OCI-LY7 (cell line): ENCODE measurements around the gene NAV2.

Experiments
- EZH2phosphoT487 ChIP-seq: fragments of 200-600 bp; sonication (generic); IDR thresholded peaks from 2 replicates; pipeline ENCODE4 v1.6.1; 2018; ENCODE audit warnings: low read depth, borderline replicate concordance, mild to moderate bottlenecking, mixed run types, antibody characterized with exemption, low read length, moderate library complexity, mixed read lengths
- TF ChIP-seq, protein P1 (sequence below): fragments of 200-600 bp; sonication (generic); conservative IDR thresholded peaks from 2 replicates; pipeline ENCODE4 v1.5.1; 2014; ENCODE audit warnings: mild to moderate bottlenecking, antibody characterized with exemption, low read length, moderate library complexity, mixed read lengths

DNA sequence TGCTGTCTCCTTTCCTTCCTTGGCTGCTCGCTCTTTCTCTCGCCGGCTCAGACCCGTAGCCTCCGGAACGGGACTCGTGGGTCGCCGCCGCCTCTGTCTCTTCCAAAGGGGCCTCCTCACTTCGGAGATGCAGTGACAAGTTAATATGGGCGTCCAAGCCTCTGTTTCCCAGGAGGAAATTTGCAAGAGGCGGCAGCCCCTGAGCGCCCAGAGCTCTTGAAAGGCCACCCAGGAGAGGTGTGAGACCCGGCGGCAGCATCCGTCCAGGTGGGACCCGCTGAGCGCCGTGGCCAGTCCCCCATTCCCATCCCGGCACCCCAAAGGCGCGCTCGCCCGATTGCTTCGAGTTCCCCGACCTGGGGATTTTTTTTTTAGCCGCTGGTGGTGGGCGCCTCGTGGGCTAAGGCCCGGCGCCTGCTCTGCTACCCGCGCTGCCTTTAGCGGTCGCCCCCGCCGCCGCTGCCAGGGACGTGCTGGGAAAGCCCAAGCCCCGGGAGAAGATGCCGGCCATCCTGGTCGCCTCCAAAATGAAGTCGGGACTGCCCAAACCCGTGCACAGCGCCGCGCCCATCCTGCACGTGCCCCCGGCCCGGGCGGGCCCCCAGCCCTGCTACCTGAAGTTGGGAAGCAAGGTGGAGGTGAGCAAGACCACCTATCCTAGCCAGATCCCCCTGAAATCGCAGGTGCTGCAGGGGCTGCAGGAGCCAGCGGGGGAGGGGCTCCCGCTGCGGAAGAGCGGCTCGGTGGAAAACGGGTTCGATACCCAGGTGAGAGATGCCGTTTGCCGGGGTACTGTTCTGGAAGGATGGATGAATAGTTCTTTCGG is 772 bp downstream of the NAV2 start:
- TF ChIP-seq, protein P1, sequence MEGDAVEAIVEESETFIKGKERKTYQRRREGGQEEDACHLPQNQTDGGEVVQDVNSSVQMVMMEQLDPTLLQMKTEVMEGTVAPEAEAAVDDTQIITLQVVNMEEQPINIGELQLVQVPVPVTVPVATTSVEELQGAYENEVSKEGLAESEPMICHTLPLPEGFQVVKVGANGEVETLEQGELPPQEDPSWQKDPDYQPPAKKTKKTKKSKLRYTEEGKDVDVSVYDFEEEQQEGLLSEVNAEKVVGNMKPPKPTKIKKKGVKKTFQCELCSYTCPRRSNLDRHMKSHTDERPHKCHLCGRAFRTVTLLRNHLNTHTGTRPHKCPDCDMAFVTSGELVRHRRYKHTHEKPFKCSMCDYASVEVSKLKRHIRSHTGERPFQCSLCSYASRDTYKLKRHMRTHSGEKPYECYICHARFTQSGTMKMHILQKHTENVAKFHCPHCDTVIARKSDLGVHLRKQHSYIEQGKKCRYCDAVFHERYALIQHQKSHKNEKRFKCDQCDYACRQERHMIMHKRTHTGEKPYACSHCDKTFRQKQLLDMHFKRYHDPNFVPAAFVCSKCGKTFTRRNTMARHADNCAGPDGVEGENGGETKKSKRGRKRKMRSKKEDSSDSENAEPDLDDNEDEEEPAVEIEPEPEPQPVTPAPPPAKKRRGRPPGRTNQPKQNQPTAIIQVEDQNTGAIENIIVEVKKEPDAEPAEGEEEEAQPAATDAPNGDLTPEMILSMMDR, result no peak
- no peak for TF ChIP-seq EZH2phosphoT487
